CD4-positive, alpha-beta T cell treated with Interleukin-6 at 100 ng/mL for 8 hours (primary cell): ENCODE measurements around the gene NOL4.

ENCODE experiments used
- DNase-seq: peaks from one replicate; pipeline ENCODE4 v3.0.0-alpha.2; 2020; ENCODE audit warnings: mixed read lengths, low spot score

NOL4 gene

DNA sequence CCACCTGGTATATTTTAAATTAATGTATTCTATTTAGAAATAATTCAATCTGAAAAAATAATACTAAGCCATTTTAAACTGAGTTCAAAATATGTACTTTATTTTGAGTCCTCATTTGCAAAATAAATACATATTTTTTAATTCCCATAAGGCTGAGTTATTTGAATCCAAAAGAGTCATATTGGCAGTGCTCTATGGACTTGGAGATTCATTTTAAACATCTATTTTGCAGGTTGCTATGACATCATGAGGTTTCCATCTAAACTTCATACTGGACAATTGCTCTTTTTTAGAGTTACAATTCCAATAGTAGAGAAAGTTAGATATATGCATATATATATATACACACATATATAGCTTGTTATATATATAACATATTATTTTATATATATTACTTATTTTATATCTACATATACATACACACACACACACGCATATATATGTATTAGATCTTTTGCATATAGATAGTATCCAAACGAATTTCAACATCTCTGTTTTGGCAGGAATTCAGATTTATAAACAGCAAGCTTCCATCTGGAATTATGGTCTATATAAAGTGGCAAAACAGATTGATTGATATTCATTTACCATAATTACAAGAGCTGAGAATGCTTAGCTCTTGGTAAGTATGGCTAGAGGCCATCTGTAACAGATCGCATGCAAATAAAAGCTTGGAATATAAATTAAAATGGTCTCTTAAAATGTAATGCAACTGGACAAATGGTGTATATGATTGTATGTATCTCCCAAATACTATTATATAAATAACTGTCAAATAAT, 34.9 kb downstream of the NOL4 start:
- DNase-seq: no peak
